SK-N-SH (cell line): ENCODE results near the gene SOBP. TPM values are rescaled to one million over a fixed set of nuclear protein-coding genes. Genes with fewer than 3 reads are reported as not detected.

Source experiments
- CTCF ChIA-PET: fragments of 300-600, 350-600 bp; formaldehyde crosslinking; extraction: SDS; loops from one replicate; lab custom pipeline; 2021; lab: Yijun Ruan, JAX
- POLR2A ChIA-PET: fragments of 350-600 bp; sonication (Branson Sonifier 250); formaldehyde crosslinking; extraction: SDS; loops from one replicate; lab custom pipeline; 2020; ENCODE audit warnings: antibody characterized with exemption, inconsistent platforms; lab: Yijun Ruan, JAX
- DNase-seq: peaks from one replicate; pipeline ENCODE4 v3.0.0; 2012
- H2AFZ ChIP-seq: fragments of 200-600 bp; sonication (generic); 2 replicates; pipeline ENCODE4 v1.8.1; 2016; ENCODE audit warnings: antibody characterized with exemption, mild to moderate bottlenecking, low read depth
- H3F3A ChIP-seq: fragments of 200-600 bp; sonication (generic); replicated peaks from 2 replicates; pipeline ENCODE3; 2016; ENCODE audit warnings: antibody characterized with exemption, mild to moderate bottlenecking; ENCODE audit not compliant: insufficient read depth
- H3K27ac ChIP-seq, 2 experiments: fragments of 200-500 bp in 1 of 2; fragments of 200-600 bp in 1 of 2; sonication (Bioruptor generic) in 1 of 2; sonication (generic), shearing (Covaris generic) in 1 of 2; 2 replicates each; pipeline versions ENCODE4 v1.5.1 to v1.6.1; 2014 to 2016; ENCODE audit warnings: low read depth in 2 of 2, inconsistent platforms in 1 of 2, low read length in 1 of 2, mild to moderate bottlenecking in 1 of 2, mixed read lengths in 1 of 2
- H3K27me3 ChIP-seq: fragments of 200-600 bp; sonication (generic), shearing (Covaris generic); 2 replicates; pipeline ENCODE4 v1.6.1; 2016; ENCODE audit warnings: mixed run types; ENCODE audit not compliant: insufficient read depth
- H3K36me3 ChIP-seq, 2 experiments: fragments of 200-500 bp in 1 of 2; fragments of 200-600 bp in 1 of 2; sonication (Bioruptor generic) in 1 of 2; sonication (generic) in 1 of 2; replicated peaks in 1 of 2; 2 replicates each; pipeline versions ENCODE3 to v1.5.1; 2014 to 2016; ENCODE audit warnings: low read length in 1 of 2, mild to moderate bottlenecking in 1 of 2; ENCODE audit not compliant: insufficient read depth in 2 of 2, control insufficient read depth in 1 of 2
- H3K4me1 ChIP-seq, 2 experiments: fragments of 200-500 bp in 1 of 2; fragments of 200-600 bp in 1 of 2; sonication (Bioruptor generic) in 1 of 2; sonication (generic), shearing (Covaris generic) in 1 of 2; 2 replicates each; pipeline versions ENCODE4 v1.5.1 to v1.6.1; 2014 to 2016; ENCODE audit warnings: low read depth in 1 of 2, low read length in 1 of 2, mixed run types in 1 of 2; ENCODE audit not compliant: insufficient read depth in 2 of 2, control insufficient read depth in 1 of 2
- H3K4me2 ChIP-seq: fragments of 200-600 bp; sonication (generic), shearing (Covaris generic); 2 replicates; pipeline ENCODE4 v1.6.1; 2017; ENCODE audit warnings: mixed run types
- H3K4me3 ChIP-seq, 2 experiments: fragments of 200-500 bp in 1 of 2; fragments of 200-600 bp in 1 of 2; sonication (Bioruptor generic) in 1 of 2; sonication (generic), shearing (Covaris generic) in 1 of 2; 2 replicates each; pipeline versions ENCODE4 v1.5.1 to v1.8.1; 2014 to 2016; ENCODE audit warnings: low read depth in 2 of 2, inconsistent platforms in 1 of 2, low read length in 1 of 2, mild to moderate bottlenecking in 1 of 2, mixed read lengths in 1 of 2, moderate library complexity in 1 of 2
- H3K79me2 ChIP-seq: fragments of 200-600 bp; sonication (generic); 2 replicates; pipeline ENCODE4 v1.8.1; 2017; ENCODE audit warnings: mild to moderate bottlenecking; ENCODE audit not compliant: insufficient read depth
- H3K9ac ChIP-seq: fragments of 200-600 bp; sonication (generic); 2 replicates; pipeline ENCODE4 v1.6.1; 2017; ENCODE audit warnings: mixed run types
- H3K9me2 ChIP-seq: fragments of 200-600 bp; sonication (generic); 2 replicates; pipeline ENCODE4 v1.6.1; 2017; ENCODE audit warnings: mixed run types
- H3K9me3 ChIP-seq: fragments of 200-600 bp; sonication (generic); 2 replicates; pipeline ENCODE4 v1.6.1; 2017; ENCODE audit warnings: mixed run types, mild to moderate bottlenecking, moderate library complexity
- H4K20me1 ChIP-seq: fragments of 200-600 bp; sonication (generic); 2 replicates; pipeline ENCODE4 v1.6.1; 2017; ENCODE audit warnings: mild to moderate bottlenecking, mixed run types; ENCODE audit not compliant: insufficient read depth
- ELF1 ChIP-seq: IDR thresholded peaks from 2 replicates; pipeline ENCODE4 v1.4.0; 2012
- FOSL2 ChIP-seq: IDR thresholded peaks from 2 replicates; pipeline ENCODE4 v1.4.0; 2012; ENCODE audit warnings: low read depth, mild to moderate bottlenecking, moderate library complexity, borderline replicate concordance
- FOXM1 ChIP-seq: IDR thresholded peaks from 2 replicates; pipeline ENCODE4 v1.4.0; 2012; ENCODE audit warnings: low read depth, mild to moderate bottlenecking
- GABPA ChIP-seq: IDR thresholded peaks from 2 replicates; pipeline ENCODE4 v1.4.0; 2012; ENCODE audit warnings: low read depth, mild to moderate bottlenecking
- GATA2 ChIP-seq: sonication (generic); formaldehyde crosslinking; IDR thresholded peaks from 2 replicates; pipeline ENCODE4 v1.5.0; 2020; ENCODE audit warnings: mild to moderate bottlenecking, missing genetic modification reagents
- JUND ChIP-seq: IDR thresholded peaks from 2 replicates; pipeline ENCODE4 v1.4.0; 2012
- MEF2A ChIP-seq: IDR thresholded peaks from 2 replicates; pipeline ENCODE4 v1.4.0; 2012; ENCODE audit warnings: low read depth, borderline replicate concordance
- NRF1 ChIP-seq: IDR thresholded peaks from 2 replicates; pipeline ENCODE4 v1.6.1; 2012; ENCODE audit warnings: low read depth, mild to moderate bottlenecking, low read length
- POLR2AphosphoS5 ChIP-seq: IDR thresholded peaks from 2 replicates; pipeline ENCODE4 v1.6.1; 2012; ENCODE audit warnings: low read depth, low read length
- RAD21 ChIP-seq: IDR thresholded peaks from 2 replicates; pipeline ENCODE4 v1.6.1; 2012; ENCODE audit warnings: mild to moderate bottlenecking, low read length
- RFX5 ChIP-seq: IDR thresholded peaks from 2 replicates; pipeline ENCODE4 v1.6.1; 2012; ENCODE audit warnings: mild to moderate bottlenecking, improper control_type of control experiment, low read length
- RXRA ChIP-seq: IDR thresholded peaks from 2 replicates; pipeline ENCODE4 v1.4.0; 2012; ENCODE audit warnings: low read depth, mild to moderate bottlenecking, borderline replicate concordance
- SIN3A ChIP-seq: IDR thresholded peaks from 2 replicates; pipeline ENCODE4 v1.6.1; 2012; ENCODE audit warnings: low read depth, mild to moderate bottlenecking, low read length, moderate library complexity, borderline replicate concordance
- SMC3 ChIP-seq: IDR thresholded peaks from 2 replicates; pipeline ENCODE4 v1.6.1; 2012; ENCODE audit warnings: low read depth, low read length, improper control_type of control experiment
- TEAD4 ChIP-seq: IDR thresholded peaks from 2 replicates; pipeline ENCODE4 v1.4.0; 2012; ENCODE audit warnings: mild to moderate bottlenecking, borderline replicate concordance; ENCODE audit not compliant: insufficient read depth
- YY1 ChIP-seq: IDR thresholded peaks from 2 replicates; pipeline ENCODE4 v1.4.0; 2012; ENCODE audit warnings: low read depth, mild to moderate bottlenecking
- WGBS: methylation state at CpG from one replicate; pipeline ENCODE4 v1.1.6; 2017; ENCODE audit warnings: low lambda C conversion rate; 5-methylcytosine and 5-hydroxymethylcytosine counted together
- polyA plus RNA-seq, 3 experiments: library from polyadenylated mRNA; depleted of rRNA; stranded (reverse); fragments of >200 nt; gene quantifications; 2 replicates each; pipeline ENCODE4 v1.2.3, GENCODE V29; 2012
- TF ChIP-seq, protein P1 (sequence below): fragments of 150-350 bp; IDR thresholded peaks from 2 replicates; pipeline ENCODE4 v1.6.1; 2016; ENCODE audit warnings: mild to moderate bottlenecking, low read depth, low read length

SOBP gene
- polyA plus RNA-seq, 1 of the 3 experiments (the other 2 are of a cell fraction), result 0.61 TPM

DNA sequence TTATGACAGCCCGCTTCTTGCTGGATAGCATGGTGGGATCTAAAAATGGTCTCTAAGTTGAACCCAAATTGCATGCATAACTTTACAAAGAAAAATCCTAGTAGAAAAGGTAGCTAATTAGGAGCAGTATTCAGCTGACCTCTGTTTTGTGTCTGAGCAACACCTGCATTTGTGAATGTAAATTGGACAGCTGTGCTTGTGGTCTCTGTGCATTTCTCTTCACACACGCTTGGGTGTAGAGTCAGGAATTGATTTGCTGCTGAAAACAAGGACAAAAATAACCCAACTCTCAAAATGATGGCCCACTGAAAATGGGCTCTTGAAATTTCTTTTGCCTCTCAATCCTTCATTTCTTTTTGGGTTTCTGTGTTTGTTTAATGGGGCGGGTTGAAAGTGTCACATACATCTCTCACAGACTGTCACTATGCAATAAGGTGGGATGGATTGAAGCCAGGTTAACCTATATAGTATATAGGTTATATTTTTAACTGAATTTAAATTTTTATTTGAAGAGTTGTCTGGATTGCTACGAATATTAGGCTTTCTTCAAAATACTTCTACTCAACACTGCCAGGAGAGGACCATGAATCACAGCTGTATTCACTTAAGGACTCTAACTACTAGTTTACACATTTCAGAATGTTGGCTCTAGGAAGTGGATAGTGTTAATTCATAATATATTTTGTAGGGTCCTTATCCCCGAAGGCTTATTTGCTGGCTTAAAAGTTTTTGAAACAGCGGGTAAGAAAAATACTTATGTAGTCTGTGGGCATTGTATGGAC lies 46.5 kb downstream of the SOBP start:
- no peaks in the 10 kb centered on the region for H3F3A ChIP-seq
- H3K4me1 ChIP-seq, result peaks cover 0 to 45% of the 10 kb centered on the region in 2 experiments; a peak in 2 of 4 replicates
- WGBS, result 83% methylated on average over 6 of the region's 6 CpGs
- no peak overlapping the region for H3K4me3 ChIP-seq
- TF ChIP-seq FOXM1 (no peak), YY1 (no peak), RXRA (no peak), SIN3A (no peak), GATA2 (no peak), FOSL2 (no peak), ELF1 (no peak)
- TF ChIP-seq, protein P1, sequence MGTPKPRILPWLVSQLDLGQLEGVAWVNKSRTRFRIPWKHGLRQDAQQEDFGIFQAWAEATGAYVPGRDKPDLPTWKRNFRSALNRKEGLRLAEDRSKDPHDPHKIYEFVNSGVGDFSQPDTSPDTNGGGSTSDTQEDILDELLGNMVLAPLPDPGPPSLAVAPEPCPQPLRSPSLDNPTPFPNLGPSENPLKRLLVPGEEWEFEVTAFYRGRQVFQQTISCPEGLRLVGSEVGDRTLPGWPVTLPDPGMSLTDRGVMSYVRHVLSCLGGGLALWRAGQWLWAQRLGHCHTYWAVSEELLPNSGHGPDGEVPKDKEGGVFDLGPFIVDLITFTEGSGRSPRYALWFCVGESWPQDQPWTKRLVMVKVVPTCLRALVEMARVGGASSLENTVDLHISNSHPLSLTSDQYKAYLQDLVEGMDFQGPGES, result no peak
- CTCF ChIA-PET, result interaction anchor here (1.3 to 1.4 kb wide), 3 partner anchors 8 to 138 kb away, joined by 3 to 6 read pairs (median 3); no protein-coding TSS in a partner anchor
- no peaks in the 10 kb centered on the region for H3K9me3 ChIP-seq
- no peaks in the 10 kb centered on the region for H3K79me2 ChIP-seq
- no peaks in the 10 kb centered on the region for H3K36me3 ChIP-seq
- no peaks in the 10 kb centered on the region for H3K27me3 ChIP-seq
- POLR2A ChIA-PET, result no interaction called here
- H3K4me2 ChIP-seq, result no peak overlapping the region
- H4K20me1 ChIP-seq, result no peaks in the 10 kb centered on the region
- peak overlapping the region in 1 of 2 experiments; percentile 9; a peak in 2 of 4 replicates for H3K27ac ChIP-seq
- no peak for DNase-seq
- H2AFZ ChIP-seq, result no peak overlapping the region
- no peaks in the 10 kb centered on the region for H3K9me2 ChIP-seq
- H3K9ac ChIP-seq, result no peak overlapping the region

DNA sequence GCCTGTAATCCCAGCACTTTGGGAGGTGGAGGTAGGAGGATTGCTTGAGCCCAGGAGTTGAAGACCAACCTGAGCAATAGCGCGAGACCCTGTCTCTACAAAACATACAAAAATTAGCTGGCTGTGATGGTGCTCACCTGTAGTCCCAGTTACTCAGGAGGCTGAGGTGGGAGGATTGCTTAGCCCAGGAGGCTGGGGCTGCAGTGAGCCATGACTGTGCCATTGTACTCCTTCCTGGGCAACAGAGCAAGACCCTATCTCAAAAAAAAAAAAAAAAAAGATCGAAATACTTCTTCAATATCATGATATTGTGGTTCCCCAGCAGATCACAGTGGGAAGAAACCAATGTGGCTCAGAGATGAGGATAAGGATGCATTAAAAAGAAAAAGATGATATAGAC lies 47.6 kb downstream of the SOBP start:
- no peak overlapping the region for H3K9ac ChIP-seq
- peaks cover 0 to 48% of the 10 kb centered on the region in 2 experiments; a peak in 2 of 4 replicates for H3K4me1 ChIP-seq
- H3K4me2 ChIP-seq, result no peak overlapping the region
- H3K79me2 ChIP-seq, result no peaks in the 10 kb centered on the region
- no peaks in the 10 kb centered on the region for H3K27me3 ChIP-seq
- H3K9me2 ChIP-seq, result no peaks in the 10 kb centered on the region
- no peak overlapping the region for H2AFZ ChIP-seq
- TF ChIP-seq ELF1 (no peak), RFX5 (no peak), SMC3 (no peak), GABPA (no peak), RAD21 (no peak), TEAD4 (no peak), JUND (no peak), GATA2 (no peak), MEF2A (no peak), NRF1 (no peak), POLR2AphosphoS5 (no peak)
- TF ChIP-seq, protein P1, result no peak
- ChIA-PET CTCF (no interaction called here), POLR2A (no interaction called here)
- no peak overlapping the region; a peak in 1 of 4 replicates for H3K4me3 ChIP-seq
- H3K36me3 ChIP-seq, result no peaks in the 10 kb centered on the region
- H3F3A ChIP-seq, result no peaks in the 10 kb centered on the region
- WGBS, result 82% methylated on average over 3 of the region's 3 CpGs
- DNase-seq, result no peak
- H4K20me1 ChIP-seq, result no peaks in the 10 kb centered on the region
- H3K9me3 ChIP-seq, result no peaks in the 10 kb centered on the region
- no peak overlapping the region for H3K27ac ChIP-seq
